AG10803 (cell line): ENCODE measurements around the gene SLC25A44.
"Not testable (repeated sequence)": the region's sequence is repeated elsewhere in the genome, so short reads cannot be mapped to it uniquely, and the experiment has no call there.

Experiments
- DNase-seq: peaks from one replicate; pipeline ENCODE4 v3.0.0; 2010; ENCODE audit warnings: low read depth
- H3K4me3 ChIP-seq: 2 replicates; pipeline ENCODE4 v1.5.1; 2011; ENCODE audit warnings: mild to moderate bottlenecking, low read length, control low read depth
- CTCF ChIP-seq: conservative IDR thresholded peaks from 2 replicates; pipeline ENCODE4 v1.5.1; 2011; ENCODE audit warnings: mild to moderate bottlenecking, low read length, control low read depth, inconsistent platforms

SLC25A44 gene

GRCh38 chr1:156211243-156211642 is 17.3 kb downstream of the SLC25A44 start:
- H3K4me3 ChIP-seq: no peak overlapping the region
- no peak for TF ChIP-seq CTCF
- DNase-seq: no peak

GRCh38 chr1:156212130-156212529 is 18.2 kb downstream of the SLC25A44 start:
- no peak for DNase-seq
- TF ChIP-seq CTCF: no peak
- no peak overlapping the region; the same call in 1 of the 2 replicates for H3K4me3 ChIP-seq

- TF ChIP-seq CTCF: 0 out of 2 replicates have a peak, but pooled peaks have one; percentile 4
- peak within 1 kb of the TSS; percentile 96 for H3K4me3 ChIP-seq
- DNase-seq: peak; percentile 93
Observed at GRCh38 chr1:156212833-156213643, 19.1 kb downstream of the SLC25A44 start, which contains the start of gene PMF1. Gene PMF1 (plus strand): TSS chr1:156213007. CDS start chr1:156213016, 9 bp downstream.

- no peak for TF ChIP-seq CTCF
- DNase-seq: no peak
- peak overlapping the region; percentile 96 for H3K4me3 ChIP-seq
Observed at GRCh38 chr1:156213644-156213966, 19.7 kb downstream of the SLC25A44 start.

- TF ChIP-seq CTCF: no peak
- H3K4me3 ChIP-seq: peak overlapping the region; percentile 96
- DNase-seq: peak; percentile 23
Observed at GRCh38 chr1:156214024-156214748, 20.3 kb downstream of the SLC25A44 start.

- DNase-seq: peak; percentile 40
Observed at GRCh38 chr1:156216361-156217086, 22.6 kb downstream of the SLC25A44 start.

GRCh38 chr1:156217871-156218270 is 24.0 kb downstream of the SLC25A44 start:
- DNase-seq: peak; percentile 52
- no peak for TF ChIP-seq CTCF
- no peak overlapping the region for H3K4me3 ChIP-seq

More at GRCh38 chr1:156216361-156217086, 22.6 kb downstream of the SLC25A44 start:
- H3K4me3 ChIP-seq: not testable (repeated sequence)
